Measurements from ENCODE around the gene IMMP2L.

Gene IMMP2L

DNA sequence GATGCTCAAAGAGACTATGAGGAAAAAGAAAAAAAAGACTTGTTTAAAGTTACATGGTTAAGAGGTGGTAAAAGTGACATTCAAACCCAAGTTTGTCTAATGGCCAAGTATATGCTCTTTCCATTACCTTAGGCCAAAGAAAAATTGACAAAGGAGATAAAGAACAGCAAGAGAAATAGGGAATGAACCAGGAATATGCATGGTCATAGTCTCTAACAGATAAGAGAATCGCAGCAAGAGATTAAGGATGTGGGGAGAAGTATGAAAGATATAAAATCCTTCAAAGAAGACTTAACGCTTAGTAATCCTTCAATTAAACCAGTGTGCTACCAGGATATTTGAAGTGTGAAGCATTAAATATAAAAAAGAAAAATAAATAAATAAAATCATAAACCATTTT lies 494.6 kb downstream of the IMMP2L start:
- no peaks in the 10 kb centered on the region for H3K36me3 ChIP-seq (ENCODE audit: control insufficient read depth, insufficient read depth, low read length)
- no peaks in the 10 kb centered on the region for H3K27me3 ChIP-seq (ENCODE audit: control insufficient read depth, insufficient read depth, low read length, poor library complexity, severe bottlenecking)
- H3K4me1 ChIP-seq (ENCODE audit: control insufficient read depth, insufficient read depth, low read length): no peaks in the 10 kb centered on the region
- H3K27ac ChIP-seq (ENCODE audit: insufficient read depth, low read depth, low read length, poor library complexity, severe bottlenecking): no peak overlapping the region
- WGBS, 2 experiments: 93 to 95% methylated on average over 1 to 2 of the region's 2 CpGs
- H3K9me3 ChIP-seq (ENCODE audit: control insufficient read depth, low read length): no peaks in the 10 kb centered on the region
- H3K4me3 ChIP-seq (ENCODE audit: insufficient read depth, low read depth, low read length): no peak overlapping the region

DNA sequence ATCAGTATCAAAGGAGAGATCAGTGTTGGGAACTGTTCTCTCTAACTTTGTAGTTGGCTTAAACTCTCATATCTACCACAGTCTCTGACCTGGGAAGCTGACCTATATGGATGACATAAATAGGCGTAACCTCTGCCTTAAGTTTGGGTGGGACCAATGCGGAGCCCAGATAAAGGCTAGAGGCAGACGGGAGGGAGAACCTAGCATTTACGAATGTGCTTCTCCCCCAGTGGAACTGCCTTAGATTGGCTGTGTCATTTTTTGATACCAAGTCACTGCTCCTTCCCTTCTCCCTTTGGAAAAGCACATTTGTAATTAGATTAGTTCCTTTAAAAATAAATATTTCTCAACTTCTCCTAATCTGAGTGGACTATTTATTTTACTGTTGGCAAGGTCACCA lies 495.0 kb downstream of the IMMP2L start:
- H3K27ac ChIP-seq (ENCODE audit: insufficient read depth, low read depth, low read length, poor library complexity, severe bottlenecking): no peak overlapping the region
- H3K9me3 ChIP-seq (ENCODE audit: control insufficient read depth, low read length): no peaks in the 10 kb centered on the region
- no peak overlapping the region for H3K4me3 ChIP-seq (ENCODE audit: insufficient read depth, low read depth, low read length)
- H3K36me3 ChIP-seq (ENCODE audit: control insufficient read depth, insufficient read depth, low read length): no peaks in the 10 kb centered on the region
- 89 to 98% methylated on average over 4 of the region's 4 CpGs for WGBS, 2 experiments
- H3K27me3 ChIP-seq (ENCODE audit: control insufficient read depth, insufficient read depth, low read length, poor library complexity, severe bottlenecking): no peaks in the 10 kb centered on the region
- H3K4me1 ChIP-seq (ENCODE audit: control insufficient read depth, insufficient read depth, low read length): no peaks in the 10 kb centered on the region

DNA sequence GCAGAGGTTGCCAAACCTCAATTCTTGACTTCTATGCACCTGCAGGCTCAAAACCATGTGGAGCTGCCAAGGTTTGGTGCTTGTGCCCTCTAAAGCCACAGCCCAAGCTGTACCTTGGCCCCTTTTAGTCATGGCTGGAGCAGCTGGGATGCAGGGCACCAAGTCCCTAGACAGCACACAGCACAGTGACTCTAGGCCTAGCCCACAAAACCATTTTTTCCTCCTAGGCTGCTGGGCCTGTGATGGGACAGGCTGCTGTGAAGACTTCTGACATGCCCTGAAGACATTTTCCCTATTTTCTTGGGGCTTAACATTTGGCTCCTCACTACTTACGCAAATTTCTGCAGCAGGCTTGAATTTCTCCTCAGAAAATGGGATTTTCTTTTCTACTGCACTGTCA lies 499.1 kb downstream of the IMMP2L start:
- Histone ChIP-seq H3K9me3 (ENCODE audit: control insufficient read depth, low read length) (no peaks in the 10 kb centered on the region), H3K36me3 (ENCODE audit: control insufficient read depth, insufficient read depth, low read length) (no peaks in the 10 kb centered on the region), H3K27ac (ENCODE audit: insufficient read depth, low read depth, low read length, poor library complexity, severe bottlenecking) (no peak overlapping the region), H3K4me3 (ENCODE audit: insufficient read depth, low read depth, low read length) (no peak overlapping the region), H3K4me1 (ENCODE audit: control insufficient read depth, insufficient read depth, low read length) (no peaks in the 10 kb centered on the region), H3K27me3 (ENCODE audit: control insufficient read depth, insufficient read depth, low read length, poor library complexity, severe bottlenecking) (no peaks in the 10 kb centered on the region)
- WGBS, 2 experiments: 92 to 94% methylated on average over 1 of the region's 1 CpG

DNA sequence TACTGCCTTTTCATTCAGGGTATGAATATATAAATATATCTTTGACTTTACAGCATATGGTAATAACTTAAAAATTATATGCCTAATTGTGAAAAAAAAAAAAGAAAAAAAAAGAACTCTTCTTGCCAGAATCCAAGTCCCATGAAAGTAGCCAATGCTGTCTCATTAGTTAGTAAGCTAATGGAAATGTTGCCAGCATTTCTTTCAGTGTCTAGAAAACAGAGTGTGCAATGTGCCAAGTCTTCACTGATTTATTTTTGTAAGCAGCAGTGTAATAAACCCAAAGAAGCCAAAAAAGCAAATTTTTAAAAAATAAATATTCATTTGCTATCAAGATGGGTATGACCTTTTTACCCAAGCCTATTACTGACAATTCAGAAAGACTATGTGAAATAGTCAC lies 502.5 kb downstream of the IMMP2L start:
- Histone ChIP-seq H3K27me3 (ENCODE audit: control insufficient read depth, insufficient read depth, low read length, poor library complexity, severe bottlenecking) (no peaks in the 10 kb centered on the region), H3K36me3 (ENCODE audit: control insufficient read depth, insufficient read depth, low read length) (no peaks in the 10 kb centered on the region), H3K9me3 (ENCODE audit: control insufficient read depth, low read length) (no peaks in the 10 kb centered on the region), H3K4me1 (ENCODE audit: control insufficient read depth, insufficient read depth, low read length) (no peaks in the 10 kb centered on the region), H3K27ac (ENCODE audit: insufficient read depth, low read depth, low read length, poor library complexity, severe bottlenecking) (no peak overlapping the region), H3K4me3 (ENCODE audit: insufficient read depth, low read depth, low read length) (no peak overlapping the region)

DNA sequence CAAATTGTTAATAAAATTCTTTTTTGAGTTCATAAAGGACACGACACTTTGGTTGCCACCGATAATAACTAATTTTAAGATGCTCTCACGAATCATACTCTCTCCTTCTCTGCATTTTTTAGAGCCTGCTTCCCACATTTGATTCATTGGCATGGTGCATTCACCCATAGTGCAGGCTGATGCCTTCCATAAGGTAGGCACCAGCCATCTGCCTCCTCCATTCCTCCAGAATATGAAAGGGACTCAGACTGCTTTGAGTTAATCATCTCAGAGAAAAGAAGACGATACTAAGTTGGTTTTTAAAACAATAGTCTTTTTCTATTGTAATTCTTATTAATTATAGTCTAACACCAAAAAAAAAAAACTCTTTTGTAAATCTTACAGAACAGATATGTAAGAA lies 505.2 kb downstream of the IMMP2L start:
- no peaks in the 10 kb centered on the region for H3K36me3 ChIP-seq (ENCODE audit: control insufficient read depth, insufficient read depth, low read length)
- 86 to 92% methylated on average over 3 to 4 of the region's 4 CpGs for WGBS, 2 experiments
- H3K27ac ChIP-seq (ENCODE audit: insufficient read depth, low read depth, low read length, poor library complexity, severe bottlenecking): no peak overlapping the region
- no peaks in the 10 kb centered on the region for H3K4me1 ChIP-seq (ENCODE audit: control insufficient read depth, insufficient read depth, low read length)
- no peak overlapping the region for H3K4me3 ChIP-seq (ENCODE audit: insufficient read depth, low read depth, low read length)
- H3K27me3 ChIP-seq (ENCODE audit: control insufficient read depth, insufficient read depth, low read length, poor library complexity, severe bottlenecking): no peaks in the 10 kb centered on the region
- no peaks in the 10 kb centered on the region for H3K9me3 ChIP-seq (ENCODE audit: control insufficient read depth, low read length)

DNA sequence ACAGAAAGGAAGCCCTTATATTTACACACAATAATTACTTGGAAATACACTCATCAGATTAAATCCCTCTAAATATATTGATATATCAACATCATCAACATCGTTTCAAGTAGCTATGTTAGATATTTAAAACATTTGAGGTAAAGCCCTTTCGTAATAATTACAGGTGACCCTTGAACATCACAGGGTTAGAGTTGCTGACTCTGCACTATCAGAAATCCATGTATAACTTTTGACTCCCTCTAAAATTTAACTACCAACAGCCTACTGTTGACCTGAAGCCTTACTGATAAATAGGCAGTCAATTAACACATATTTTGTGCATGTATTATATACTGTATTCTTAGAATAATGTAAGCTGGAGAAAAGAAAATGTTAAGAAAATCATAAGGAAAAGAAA lies 505.9 kb downstream of the IMMP2L start:
- no peaks in the 10 kb centered on the region for H3K27me3 ChIP-seq (ENCODE audit: control insufficient read depth, insufficient read depth, low read length, poor library complexity, severe bottlenecking)
- no peaks in the 10 kb centered on the region for H3K9me3 ChIP-seq (ENCODE audit: control insufficient read depth, low read length)
- WGBS, 2 experiments: 94 to 100% methylated on average over 1 to 2 of the region's 2 CpGs
- H3K4me1 ChIP-seq (ENCODE audit: control insufficient read depth, insufficient read depth, low read length): no peaks in the 10 kb centered on the region
- H3K36me3 ChIP-seq (ENCODE audit: control insufficient read depth, insufficient read depth, low read length): no peaks in the 10 kb centered on the region
- no peak overlapping the region for H3K4me3 ChIP-seq (ENCODE audit: insufficient read depth, low read depth, low read length)
- H3K27ac ChIP-seq (ENCODE audit: insufficient read depth, low read depth, low read length, poor library complexity, severe bottlenecking): no peak overlapping the region

DNA sequence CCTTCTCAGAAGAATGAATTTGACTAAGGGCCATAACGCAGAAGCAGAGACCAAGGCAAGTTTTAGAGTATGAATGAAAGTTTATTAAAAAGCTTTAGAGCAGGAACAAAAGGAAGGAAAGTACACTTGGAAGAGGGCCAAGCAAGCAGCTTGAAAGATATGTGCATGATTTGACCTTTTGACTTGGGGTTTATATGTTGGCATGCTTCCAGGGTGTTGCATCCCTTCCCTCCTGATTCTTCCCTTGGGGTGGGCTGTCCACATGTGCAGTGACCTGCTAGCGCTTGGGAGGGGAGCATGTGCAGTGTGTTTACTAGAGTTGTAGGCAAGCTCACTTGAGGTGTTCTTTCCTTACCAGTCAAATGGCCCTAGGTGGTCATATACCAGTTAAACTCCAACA lies 509.3 kb downstream of the IMMP2L start:
- Histone ChIP-seq H3K27ac (ENCODE audit: insufficient read depth, low read depth, low read length, poor library complexity, severe bottlenecking) (no peak overlapping the region), H3K4me1 (ENCODE audit: control insufficient read depth, insufficient read depth, low read length) (peaks cover 5% of the 10 kb centered on the region), H3K9me3 (ENCODE audit: control insufficient read depth, low read length) (no peaks in the 10 kb centered on the region), H3K4me3 (ENCODE audit: insufficient read depth, low read depth, low read length) (no peak overlapping the region), H3K36me3 (ENCODE audit: control insufficient read depth, insufficient read depth, low read length) (no peaks in the 10 kb centered on the region), H3K27me3 (ENCODE audit: control insufficient read depth, insufficient read depth, low read length, poor library complexity, severe bottlenecking) (no peaks in the 10 kb centered on the region)
- WGBS, 2 experiments: 91 to 93% methylated on average over 1 to 2 of the region's 2 CpGs

DNA sequence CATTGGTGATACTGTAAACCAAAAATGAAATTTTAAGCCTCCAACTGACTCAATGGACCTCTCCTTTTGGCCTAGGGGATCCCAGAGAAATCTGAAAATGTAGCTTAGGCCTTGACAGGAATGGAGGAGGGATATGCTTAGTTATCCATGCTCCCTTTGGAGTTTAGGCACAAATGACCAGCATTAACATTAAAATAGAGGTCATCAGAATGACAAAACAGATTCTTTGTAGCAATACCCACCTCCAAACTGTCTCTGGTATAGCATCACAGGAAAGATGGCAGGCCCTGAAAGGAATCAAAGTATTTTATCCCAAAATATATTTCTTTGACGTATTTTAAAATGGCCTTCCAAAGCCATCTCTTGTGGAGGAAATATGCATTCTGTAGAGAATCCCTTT lies 510.5 kb downstream of the IMMP2L start:
- Histone ChIP-seq H3K27me3 (ENCODE audit: control insufficient read depth, insufficient read depth, low read length, poor library complexity, severe bottlenecking) (no peaks in the 10 kb centered on the region), H3K27ac (ENCODE audit: insufficient read depth, low read depth, low read length, poor library complexity, severe bottlenecking) (no peak overlapping the region), H3K36me3 (ENCODE audit: control insufficient read depth, insufficient read depth, low read length) (no peaks in the 10 kb centered on the region), H3K9me3 (ENCODE audit: control insufficient read depth, low read length) (no peaks in the 10 kb centered on the region), H3K4me1 (ENCODE audit: control insufficient read depth, insufficient read depth, low read length) (peaks cover 5% of the 10 kb centered on the region), H3K4me3 (ENCODE audit: insufficient read depth, low read depth, low read length) (no peak overlapping the region)
- 60 to 85% methylated on average over 1 of the region's 1 CpG for WGBS, 2 experiments

DNA sequence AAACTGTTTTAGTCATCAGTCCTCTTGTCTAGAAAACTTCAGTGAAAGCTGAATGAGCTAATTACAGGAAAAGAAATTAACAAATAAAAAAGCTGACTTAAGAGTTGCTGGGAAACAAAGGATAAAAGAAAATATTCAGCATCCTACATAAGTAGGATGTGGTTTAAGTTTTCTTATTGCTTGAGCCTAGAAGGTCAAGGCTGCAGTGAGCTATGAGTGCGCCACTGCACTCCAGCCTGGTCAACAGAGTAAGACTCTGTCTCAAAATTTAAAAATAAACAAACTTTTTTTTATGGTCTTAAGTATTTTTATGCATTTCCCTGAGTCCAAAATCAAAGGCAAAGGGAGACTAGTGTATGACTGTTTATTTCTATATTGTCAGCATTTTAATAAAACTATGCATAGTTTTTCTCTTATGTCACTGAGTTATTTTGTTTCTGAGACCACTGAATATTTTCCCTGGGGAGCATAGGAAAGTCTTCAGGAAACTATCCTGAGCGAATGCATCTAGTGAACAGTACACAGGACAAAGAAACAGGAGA lies 511.3 kb downstream of the IMMP2L start:
- no peak overlapping the region for H3K27ac ChIP-seq (ENCODE audit: insufficient read depth, low read depth, low read length, poor library complexity, severe bottlenecking)
- peaks cover 5% of the 10 kb centered on the region for H3K4me1 ChIP-seq (ENCODE audit: control insufficient read depth, insufficient read depth, low read length)
- H3K36me3 ChIP-seq (ENCODE audit: control insufficient read depth, insufficient read depth, low read length): no peaks in the 10 kb centered on the region
- H3K27me3 ChIP-seq (ENCODE audit: control insufficient read depth, insufficient read depth, low read length, poor library complexity, severe bottlenecking): no peaks in the 10 kb centered on the region
- H3K9me3 ChIP-seq (ENCODE audit: control insufficient read depth, low read length): no peaks in the 10 kb centered on the region
- H3K4me3 ChIP-seq (ENCODE audit: insufficient read depth, low read depth, low read length): no peak overlapping the region
- 52 to 80% methylated on average over 1 of the region's 2 CpGs for WGBS, 2 experiments

DNA sequence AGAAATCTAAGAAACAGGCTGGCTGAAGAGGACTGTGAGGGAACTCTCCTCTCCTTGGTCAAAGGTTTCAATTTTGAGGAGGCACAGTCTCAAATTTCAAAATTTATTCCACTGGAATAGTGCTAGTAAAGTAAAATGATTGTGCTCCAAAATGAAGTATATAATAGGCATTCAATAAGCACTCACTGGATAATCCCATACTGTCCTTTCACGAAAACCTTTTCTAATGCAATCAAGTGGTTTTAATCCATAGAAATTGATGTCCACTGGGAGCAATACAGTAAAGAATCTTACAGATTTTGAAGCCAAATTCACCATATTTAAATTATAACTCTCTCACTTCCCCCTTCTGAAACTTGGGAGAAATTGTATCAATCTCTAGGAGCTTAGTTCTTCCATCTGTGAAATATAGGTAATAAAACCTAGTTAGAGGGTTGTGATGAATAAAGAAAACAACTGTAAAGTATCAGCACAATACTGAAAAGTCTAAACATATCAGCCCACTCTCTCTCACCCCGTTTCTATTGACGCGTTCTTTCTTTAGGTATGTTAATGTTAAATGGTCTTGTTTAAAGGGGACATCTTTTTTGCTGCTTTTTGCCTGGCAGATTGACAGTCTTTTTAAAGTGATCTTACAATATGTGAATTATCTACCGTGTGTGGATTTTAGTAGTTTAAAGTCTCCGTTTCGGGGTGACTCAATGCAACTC lies 512.2 kb downstream of the IMMP2L start:
- no peak overlapping the region for H3K4me3 ChIP-seq (ENCODE audit: insufficient read depth, low read depth, low read length)
- peaks cover 5% of the 10 kb centered on the region for H3K4me1 ChIP-seq (ENCODE audit: control insufficient read depth, insufficient read depth, low read length)
- WGBS, 2 experiments: 65 to 71% methylated on average over 4 to 6 of the region's 7 CpGs
- no peaks in the 10 kb centered on the region for H3K9me3 ChIP-seq (ENCODE audit: control insufficient read depth, low read length)
- no peak overlapping the region for H3K27ac ChIP-seq (ENCODE audit: insufficient read depth, low read depth, low read length, poor library complexity, severe bottlenecking)
- H3K36me3 ChIP-seq (ENCODE audit: control insufficient read depth, insufficient read depth, low read length): no peaks in the 10 kb centered on the region
- no peaks in the 10 kb centered on the region for H3K27me3 ChIP-seq (ENCODE audit: control insufficient read depth, insufficient read depth, low read length, poor library complexity, severe bottlenecking)
